DND-41 (cell line): ENCODE data around the gene NFKB2.

Experiments
- ATAC-seq: fragments of 200-7000 bp; cut with Tn5 transposase; 3 replicates; pipeline ENCODE4 v1.9.1; 2021; ENCODE audit warnings: low read depth; ENCODE audit not compliant: insufficient read depth
- DNase-seq: peaks from one replicate; pipeline ENCODE4 v3.0.0-alpha.2; 2020
- H2AFZ ChIP-seq: 2 replicates; pipeline ENCODE4 v1.6.0; 2012; ENCODE audit warnings: low read depth, low read length
- H3K27ac ChIP-seq: 2 replicates; pipeline ENCODE4 v1.5.1; 2012; ENCODE audit warnings: low read length, inconsistent platforms
- H3K27me3 ChIP-seq: fragments of 200-600 bp; sonication (generic); 2 replicates; pipeline ENCODE4 v1.6.0; 2012; ENCODE audit warnings: low read length, mild to moderate bottlenecking, inconsistent platforms; ENCODE audit not compliant: insufficient read depth, poor library complexity
- H3K36me3 ChIP-seq: 2 replicates; pipeline ENCODE4 v1.5.1; 2012; ENCODE audit warnings: low read length, inconsistent platforms; ENCODE audit not compliant: insufficient read depth
- H3K4me1 ChIP-seq: 2 replicates; pipeline ENCODE4 v1.5.1; 2012; ENCODE audit warnings: mild to moderate bottlenecking, low read length; ENCODE audit not compliant: insufficient read depth
- H3K4me2 ChIP-seq: 2 replicates; pipeline ENCODE4 v1.6.0; 2012; ENCODE audit warnings: mild to moderate bottlenecking, moderate library complexity, low read length, inconsistent platforms; ENCODE audit not compliant: insufficient read depth
- H3K4me3 ChIP-seq, 2 experiments: fragments of 200-600 bp in 1 of 2; shearing (Covaris generic) in 1 of 2; 2 replicates each; pipeline ENCODE4 v1.5.1; 2012 to 2016; ENCODE audit warnings: inconsistent platforms in 2 of 2, low read length in 2 of 2, mild to moderate bottlenecking in 2 of 2, low read depth in 1 of 2, moderate library complexity in 1 of 2
- H3K79me2 ChIP-seq: 2 replicates; pipeline ENCODE4 v1.6.0; 2012; ENCODE audit warnings: low read length, inconsistent platforms; ENCODE audit not compliant: insufficient read depth
- H3K9ac ChIP-seq: 2 replicates; pipeline ENCODE4 v1.6.0; 2012; ENCODE audit warnings: low read depth, mild to moderate bottlenecking, inconsistent platforms, low read length, moderate library complexity
- H3K9me3 ChIP-seq: 2 replicates; pipeline ENCODE4 v1.5.1; 2012; ENCODE audit warnings: low read length, moderate library complexity, mild to moderate bottlenecking, inconsistent platforms; ENCODE audit not compliant: insufficient read depth, severe bottlenecking
- H4K20me1 ChIP-seq: 2 replicates; pipeline ENCODE4 v1.6.0; 2012; ENCODE audit warnings: low read length; ENCODE audit not compliant: insufficient read depth
- EZH2 ChIP-seq: IDR thresholded peaks from 3 replicates; pipeline ENCODE4 v1.6.1; 2012; ENCODE audit warnings: borderline replicate concordance, low read depth, mild to moderate bottlenecking, moderate library complexity, low read length, inconsistent platforms; ENCODE audit not compliant: severe bottlenecking
- TF ChIP-seq, protein P1 (sequence below): IDR thresholded peaks from 2 replicates; pipeline ENCODE4 v1.5.1; 2012; ENCODE audit warnings: borderline replicate concordance, low read length, moderate library complexity, mild to moderate bottlenecking; ENCODE audit not compliant: poor library complexity, severe bottlenecking; ENCODE audit errors: extremely low read depth

Gene NFKB2

DNA sequence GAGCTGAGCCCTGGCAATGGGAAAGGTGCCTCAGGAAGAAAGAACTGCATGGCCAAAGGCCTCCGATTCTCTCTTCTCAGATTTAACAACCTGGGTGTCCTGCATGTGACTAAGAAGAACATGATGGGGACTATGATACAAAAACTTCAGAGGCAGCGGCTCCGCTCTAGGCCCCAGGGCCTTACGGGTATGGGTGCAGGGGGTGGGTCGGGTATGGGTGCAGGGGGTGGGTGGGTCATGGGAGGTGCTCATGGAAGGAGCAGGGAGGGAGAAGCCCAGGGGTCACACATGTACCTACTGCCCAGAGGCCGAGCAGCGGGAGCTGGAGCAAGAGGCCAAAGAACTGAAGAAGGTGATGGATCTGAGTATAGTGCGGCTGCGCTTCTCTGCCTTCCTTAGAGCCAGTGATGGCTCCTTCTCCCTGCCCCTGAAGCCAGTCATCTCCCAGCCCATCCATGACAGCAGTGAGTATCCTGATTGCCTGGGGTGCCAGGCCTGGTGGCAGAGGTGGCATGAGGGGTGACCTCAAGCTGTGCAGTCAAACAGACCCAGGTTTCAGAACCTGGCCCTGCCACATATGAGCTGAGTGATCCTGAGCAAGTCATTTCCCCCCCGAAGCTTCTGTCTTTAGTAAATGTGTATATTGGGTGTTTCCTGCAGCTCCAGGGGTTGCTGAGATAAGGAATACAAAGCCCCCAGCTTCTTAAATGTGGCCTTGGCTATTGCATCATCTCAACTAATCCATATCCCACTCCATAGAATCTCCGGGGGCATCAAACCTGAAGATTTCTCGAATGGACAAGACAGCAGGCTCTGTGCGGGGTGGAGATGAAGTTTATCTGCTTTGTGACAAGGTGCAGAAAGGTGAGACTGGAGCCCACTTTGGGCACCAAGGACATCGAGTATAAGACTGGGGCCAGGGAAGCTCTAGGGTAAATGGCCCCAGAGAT lies 2.0 kb downstream of the NFKB2 start:
- ATAC-seq (no peak), DNase-seq (no peak)
- Histone ChIP-seq H3K36me3 (no peaks in the 10 kb centered on the region), H3K4me2 (no peak overlapping the region), H3K27ac (no peak overlapping the region), H3K4me3 (no peak overlapping the region), H4K20me1 (0 out of 2 replicates have a peak, but pooled peaks cover 8% of the 10 kb centered on the region), H3K9me3 (no peaks in the 10 kb centered on the region), H2AFZ (no peak overlapping the region), H3K9ac (no peak overlapping the region; the same call in 1 of the 2 replicates), H3K4me1 (peaks cover 60% of the 10 kb centered on the region), H3K27me3 (no peaks in the 10 kb centered on the region), H3K79me2 (0 out of 2 replicates have a peak, but pooled peaks cover 2% of the 10 kb centered on the region)
- no peak for TF ChIP-seq EZH2
- TF ChIP-seq, protein P1, sequence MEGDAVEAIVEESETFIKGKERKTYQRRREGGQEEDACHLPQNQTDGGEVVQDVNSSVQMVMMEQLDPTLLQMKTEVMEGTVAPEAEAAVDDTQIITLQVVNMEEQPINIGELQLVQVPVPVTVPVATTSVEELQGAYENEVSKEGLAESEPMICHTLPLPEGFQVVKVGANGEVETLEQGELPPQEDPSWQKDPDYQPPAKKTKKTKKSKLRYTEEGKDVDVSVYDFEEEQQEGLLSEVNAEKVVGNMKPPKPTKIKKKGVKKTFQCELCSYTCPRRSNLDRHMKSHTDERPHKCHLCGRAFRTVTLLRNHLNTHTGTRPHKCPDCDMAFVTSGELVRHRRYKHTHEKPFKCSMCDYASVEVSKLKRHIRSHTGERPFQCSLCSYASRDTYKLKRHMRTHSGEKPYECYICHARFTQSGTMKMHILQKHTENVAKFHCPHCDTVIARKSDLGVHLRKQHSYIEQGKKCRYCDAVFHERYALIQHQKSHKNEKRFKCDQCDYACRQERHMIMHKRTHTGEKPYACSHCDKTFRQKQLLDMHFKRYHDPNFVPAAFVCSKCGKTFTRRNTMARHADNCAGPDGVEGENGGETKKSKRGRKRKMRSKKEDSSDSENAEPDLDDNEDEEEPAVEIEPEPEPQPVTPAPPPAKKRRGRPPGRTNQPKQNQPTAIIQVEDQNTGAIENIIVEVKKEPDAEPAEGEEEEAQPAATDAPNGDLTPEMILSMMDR = no peak

DNA sequence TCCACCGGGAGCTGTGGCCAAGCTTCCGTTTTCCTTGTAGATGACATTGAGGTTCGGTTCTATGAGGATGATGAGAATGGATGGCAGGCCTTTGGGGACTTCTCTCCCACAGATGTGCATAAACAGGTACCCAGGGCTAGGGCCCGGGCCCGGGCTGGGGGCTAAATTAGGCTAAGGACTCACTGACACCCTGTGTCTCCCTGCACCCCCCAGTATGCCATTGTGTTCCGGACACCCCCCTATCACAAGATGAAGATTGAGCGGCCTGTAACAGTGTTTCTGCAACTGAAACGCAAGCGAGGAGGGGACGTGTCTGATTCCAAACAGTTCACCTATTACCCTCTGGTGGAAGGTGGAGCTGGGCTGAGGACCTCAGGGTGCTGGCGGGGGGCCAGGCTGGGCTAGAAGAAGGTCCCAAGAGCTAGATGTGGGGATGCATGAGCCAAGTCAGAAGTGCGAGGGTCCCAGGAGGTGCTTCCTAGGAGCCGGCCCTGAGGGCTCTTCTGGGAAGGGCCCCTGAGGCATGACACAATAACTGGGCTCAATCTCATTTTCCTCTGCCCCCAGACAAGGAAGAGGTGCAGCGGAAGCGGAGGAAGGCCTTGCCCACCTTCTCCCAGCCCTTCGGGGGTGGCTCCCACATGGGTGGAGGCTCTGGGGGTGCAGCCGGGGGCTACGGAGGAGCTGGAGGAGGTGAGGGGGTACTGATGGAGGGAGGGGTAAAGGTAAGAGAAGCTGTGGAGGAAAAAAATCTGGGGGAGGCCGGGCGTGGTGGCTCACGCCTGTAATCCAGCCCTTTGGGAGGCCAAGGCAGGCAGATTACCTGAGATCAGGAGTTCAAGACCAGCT lies 2.9 kb downstream of the NFKB2 start:
- Histone ChIP-seq H3K27me3 (no peaks in the 10 kb centered on the region), H2AFZ (no peak overlapping the region), H3K4me2 (peak overlapping the region; percentile 78), H3K9me3 (no peaks in the 10 kb centered on the region), H3K36me3 (no peaks in the 10 kb centered on the region), H3K4me3 (peak overlapping the region; percentile 57 to 74; a peak in 3 of 4 replicates), H3K27ac (no peak overlapping the region), H3K4me1 (peaks cover 51% of the 10 kb centered on the region), H3K9ac (peak overlapping the region; percentile 74), H4K20me1 (0 out of 2 replicates have a peak, but pooled peaks cover 8% of the 10 kb centered on the region), H3K79me2 (0 out of 2 replicates have a peak, but pooled peaks cover 2% of the 10 kb centered on the region)
- no peak for TF ChIP-seq EZH2
- TF ChIP-seq, protein P1 = no peak
- no peak for ATAC-seq
- DNase-seq = no peak

DNA sequence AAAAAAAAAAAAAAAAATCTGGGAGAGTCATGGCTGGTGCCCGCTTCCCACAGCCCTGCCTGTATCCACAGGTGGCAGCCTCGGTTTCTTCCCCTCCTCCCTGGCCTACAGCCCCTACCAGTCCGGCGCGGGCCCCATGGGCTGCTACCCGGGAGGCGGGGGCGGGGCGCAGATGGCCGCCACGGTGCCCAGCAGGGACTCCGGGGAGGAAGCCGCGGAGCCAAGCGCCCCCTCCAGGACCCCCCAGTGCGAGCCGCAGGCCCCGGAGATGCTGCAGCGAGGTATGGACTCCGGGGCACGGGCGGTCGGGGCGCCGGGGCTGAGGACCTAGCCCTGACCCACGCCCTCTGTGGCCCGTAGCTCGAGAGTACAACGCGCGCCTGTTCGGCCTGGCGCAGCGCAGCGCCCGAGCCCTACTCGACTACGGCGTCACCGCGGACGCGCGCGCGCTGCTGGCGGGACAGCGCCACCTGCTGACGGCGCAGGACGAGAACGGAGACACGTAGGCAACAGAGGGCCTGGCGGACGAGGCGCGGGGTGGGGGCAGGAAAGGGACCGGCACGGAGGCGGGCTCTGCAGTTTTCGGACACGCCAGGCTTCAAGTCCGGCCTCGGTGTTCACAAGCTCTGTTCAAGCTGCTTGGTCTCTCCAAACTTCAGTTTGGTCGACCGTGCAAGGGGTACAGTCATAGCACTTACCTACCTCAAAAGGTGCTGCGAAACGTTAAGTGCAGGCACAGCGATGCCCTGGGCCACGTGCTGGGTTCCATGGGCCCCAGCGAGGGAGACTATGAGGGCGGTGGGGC lies 3.9 kb downstream of the NFKB2 start:
- ATAC-seq = peak; percentile 82
- peak overlapping the region; percentile 74 for H3K9ac ChIP-seq
- TF ChIP-seq, protein P1 = peak; percentile 97
- no peak for TF ChIP-seq EZH2

More for the DNA sequence above, 3.9 kb downstream of the NFKB2 start:
- Histone ChIP-seq H2AFZ (peak overlapping the region; percentile 79), H3K4me2 (peak overlapping the region; percentile 78), H3K27ac (peak overlapping the region; percentile 66), H3K4me3 (peak overlapping the region; percentile 57 to 74; a peak in 3 of 4 replicates), H3K4me1 (peaks cover 43% of the 10 kb centered on the region), H4K20me1 (0 out of 2 replicates have a peak, but pooled peaks cover 8% of the 10 kb centered on the region), H3K9me3 (no peaks in the 10 kb centered on the region), H3K79me2 (0 out of 2 replicates have a peak, but pooled peaks cover 2% of the 10 kb centered on the region), H3K27me3 (no peaks in the 10 kb centered on the region), H3K36me3 (no peaks in the 10 kb centered on the region)
- DNase-seq = peak; percentile 90
